HepG2 (cell line): ENCODE measurements around the gene WDR45B. TPM values are rescaled to one million over a fixed set of nuclear protein-coding genes. Genes with fewer than 3 reads are reported as not detected.

ENCODE experiments used
- CBX2 ChIP-seq, 2 experiments: fragments of 200-600 bp in 1 of 2; sonication (generic); formaldehyde crosslinking in 1 of 2; IDR thresholded peaks; 2 replicates each; pipeline versions ENCODE4 v1.7.0 to v1.8.1; 2018 to 2022; ENCODE audit warnings: low read depth in 2 of 2, low read length in 1 of 2, mild to moderate bottlenecking in 1 of 2, missing genetic modification reagents in 1 of 2
- CCDC6 ChIP-seq: sonication (generic); formaldehyde crosslinking; IDR thresholded peaks from 2 replicates; pipeline ENCODE4 v1.8.1; 2022; ENCODE audit warnings: mild to moderate bottlenecking, missing genetic modification reagents, moderate library complexity
- FOXK1 ChIP-seq: sonication (generic); formaldehyde crosslinking; IDR thresholded peaks from 2 replicates; pipeline ENCODE4 v1.4.0; 2020; ENCODE audit warnings: low read depth, missing genetic modification reagents, borderline replicate concordance
- GPBP1L1 ChIP-seq: sonication (generic); formaldehyde crosslinking; IDR thresholded peaks from 2 replicates; pipeline ENCODE4 v1.5.0; 2020; ENCODE audit warnings: mild to moderate bottlenecking, missing genetic modification reagents
- HOXA7 ChIP-seq: sonication (generic); formaldehyde crosslinking; IDR thresholded peaks from 2 replicates; pipeline ENCODE4 v1.8.1; 2022; ENCODE audit warnings: mild to moderate bottlenecking, missing genetic modification reagents, moderate library complexity
- KDM2A ChIP-seq: sonication (generic); formaldehyde crosslinking; IDR thresholded peaks from 2 replicates; pipeline ENCODE4 v1.4.0; 2020; ENCODE audit warnings: low read depth, missing genetic modification reagents, borderline replicate concordance
- KLF13 ChIP-seq: sonication (generic); formaldehyde crosslinking; IDR thresholded peaks from 2 replicates; pipeline ENCODE4 v1.4.0; 2020; ENCODE audit warnings: mild to moderate bottlenecking, missing genetic modification reagents
- MIER3 ChIP-seq: IDR thresholded peaks from 2 replicates; pipeline ENCODE4 v1.6.1; 2016; ENCODE audit warnings: missing compliant biosample characterization, borderline replicate concordance
- MXD4 ChIP-seq: IDR thresholded peaks from 2 replicates; pipeline ENCODE4 v1.6.1; 2016; ENCODE audit warnings: mild to moderate bottlenecking, missing biosample characterization, missing genetic modification reagents
- MZF1 ChIP-seq: sonication (generic); formaldehyde crosslinking; IDR thresholded peaks from 2 replicates; pipeline ENCODE4 v1.8.1; 2023; ENCODE audit warnings: mild to moderate bottlenecking, missing genetic modification reagents, borderline replicate concordance
- PCBP1 ChIP-seq: fragments of 200-400 bp; formaldehyde crosslinking; IDR thresholded peaks from 2 replicates; pipeline ENCODE4 v1.6.1; 2017; ENCODE audit warnings: mild to moderate bottlenecking, low read depth, low read length, borderline replicate concordance
- RFXANK ChIP-seq: IDR thresholded peaks from 2 replicates; pipeline ENCODE4 v1.6.1; 2016
- SATB2 ChIP-seq: sonication (generic); formaldehyde crosslinking; IDR thresholded peaks from 2 replicates; pipeline ENCODE4 v1.5.0; 2020; ENCODE audit warnings: missing genetic modification reagents
- SIN3A ChIP-seq: IDR thresholded peaks from 2 replicates; pipeline ENCODE4 v1.6.1; 2011; ENCODE audit warnings: low read depth, mild to moderate bottlenecking, control low read depth, low read length, borderline replicate concordance
- SPEN ChIP-seq: sonication (generic); formaldehyde crosslinking; IDR thresholded peaks from 2 replicates; pipeline ENCODE4 v1.5.1; 2020; ENCODE audit warnings: low read depth, mild to moderate bottlenecking, missing genetic modification reagents
- TSC22D2 ChIP-seq: sonication (generic); formaldehyde crosslinking; IDR thresholded peaks from 2 replicates; pipeline ENCODE4 v1.5.1; 2020; ENCODE audit warnings: missing genetic modification reagents, mild to moderate bottlenecking, borderline replicate concordance
- ZBTB7B ChIP-seq: sonication (generic); formaldehyde crosslinking; IDR thresholded peaks from 2 replicates; pipeline ENCODE4 v1.4.0; 2020; ENCODE audit warnings: missing genetic modification reagents
- ZNF160 ChIP-seq: sonication (generic); formaldehyde crosslinking; IDR thresholded peaks from 2 replicates; pipeline ENCODE4 v1.8.0; 2022; ENCODE audit warnings: mild to moderate bottlenecking, inconsistent platforms, missing genetic modification reagents
- ZNF292 ChIP-seq: sonication (generic); formaldehyde crosslinking; IDR thresholded peaks from 2 replicates; pipeline ENCODE4 v1.8.1; 2022; ENCODE audit warnings: mild to moderate bottlenecking, low read depth, missing genetic modification reagents, borderline replicate concordance
- ZNF468 ChIP-seq: sonication (generic); formaldehyde crosslinking; IDR thresholded peaks from 2 replicates; pipeline ENCODE4 v1.8.0; 2022; ENCODE audit warnings: mild to moderate bottlenecking, moderate library complexity, missing genetic modification reagents
- ZNF562 ChIP-seq: sonication (generic); formaldehyde crosslinking; IDR thresholded peaks from 2 replicates; pipeline ENCODE4 v1.8.0; 2022; ENCODE audit warnings: missing genetic modification reagents, borderline replicate concordance
- ZNF572 ChIP-seq: sonication (generic); formaldehyde crosslinking; IDR thresholded peaks from 2 replicates; pipeline ENCODE4 v1.5.1; 2020; ENCODE audit warnings: mild to moderate bottlenecking, missing genetic modification reagents
- ZNF883 ChIP-seq: sonication (generic); formaldehyde crosslinking; IDR thresholded peaks from 2 replicates; pipeline ENCODE4 v1.5.1; 2020; ENCODE audit warnings: mild to moderate bottlenecking, missing genetic modification reagents; ENCODE audit errors: not compliant biosample characterization
- polyA plus RNA-seq, 8 experiments: library from polyadenylated mRNA; depleted of rRNA in 3 of 8; stranded (reverse) in 7 of 8; unstranded in 1 of 8; fragments of >200 nt; fragmentation: Illumina TruSeq in 4 of 8; extraction: Trizol in 4 of 8; gene quantifications; 2 replicates each; pipeline versions ENCODE4 v1.2.1 to v1.2.3, GENCODE V29; 2011 to 2016; ENCODE audit warnings: low read depth in 4 of 8, missing spikeins in 1 of 8, mixed read lengths in 1 of 8; ENCODE audit not compliant: insufficient read depth in 1 of 8
- total RNA-seq, 5 experiments: library from RNA; depleted of rRNA; stranded (reverse); fragments of >200 nt; fragmentation: Illumina TruSeq; extraction: Trizol; gene quantifications; 2 replicates each; pipeline ENCODE4 v1.2.3, GENCODE V29; 2016; ENCODE audit warnings: low read depth in 1 of 5
- TF ChIP-seq, protein P1 (sequence below): sonication (generic); formaldehyde crosslinking; IDR thresholded peaks from 2 replicates; pipeline ENCODE4 v1.8.1; 2022; ENCODE audit warnings: mild to moderate bottlenecking, missing genetic modification reagents
- TF ChIP-seq, protein P2 (sequence below): sonication (generic); formaldehyde crosslinking; IDR thresholded peaks from 2 replicates; pipeline ENCODE4 v1.4.0; 2020; ENCODE audit warnings: missing genetic modification reagents, low read depth, mild to moderate bottlenecking, borderline replicate concordance
- TF ChIP-seq, protein P3 (sequence below): sonication (generic); formaldehyde crosslinking; IDR thresholded peaks from 2 replicates; pipeline ENCODE4 v1.4.0; 2020; ENCODE audit warnings: mild to moderate bottlenecking, missing genetic modification reagents

The WDR45B gene
- total and polyA plus RNA-seq, 2 of the 13 experiments (the other 11 are each of a cell fraction or from before 2014, with no cell fraction given), result 86.2 to 155 TPM

DNA sequence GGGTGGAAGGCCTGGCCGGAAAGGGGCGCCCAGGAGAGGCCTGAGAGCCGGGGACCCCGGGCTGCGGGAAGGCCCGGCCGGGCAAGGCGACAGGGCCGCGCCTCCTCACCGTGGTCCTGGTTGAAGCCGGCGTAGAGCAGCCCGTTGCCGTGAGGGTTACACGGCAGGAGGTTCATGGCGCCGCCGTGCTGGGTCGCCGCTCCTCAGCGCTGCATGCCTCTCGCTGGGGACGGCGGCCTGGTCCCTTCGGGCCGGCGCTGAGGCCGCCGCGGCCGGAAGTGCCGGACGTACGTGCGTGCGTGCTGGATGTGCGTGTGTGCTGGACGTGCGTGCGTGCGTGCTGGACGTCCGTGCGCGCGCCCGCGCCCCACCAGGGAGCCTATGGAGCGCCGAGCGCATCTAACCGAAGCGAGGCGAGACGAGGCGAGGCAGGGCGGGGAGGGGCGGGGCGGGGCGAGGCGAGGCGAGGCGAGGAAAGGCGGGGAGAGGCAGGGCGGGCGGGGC is at the start of gene WDR45B (continued):
- TF ChIP-seq CCDC6, result peak; percentile 94
- no peak for TF ChIP-seq HOXA7 (CRISPR knock-in tag)
- no peak for TF ChIP-seq TSC22D2
- no peak for TF ChIP-seq ZNF468 (CRISPR knock-in tag)
- no peak for TF ChIP-seq CBX2 (IDR thresholded peaks at IDR 0.05; ENCODE audit: low read depth, low read length)
- no peak for TF ChIP-seq CBX2 (CRISPR knock-in tag; IDR thresholded peaks at IDR 0.05; ENCODE audit: low read depth)
- TF ChIP-seq ZBTB7B (CRISPR knock-in tag), result peak; percentile 91
- peak; percentile 91 for TF ChIP-seq MXD4 (CRISPR knock-in tag)
- TF ChIP-seq ZNF883 (CRISPR knock-in tag), result peak; percentile 39
- no peak for TF ChIP-seq KLF13
- TF ChIP-seq FOXK1, result peak; percentile 87; the same call in 1 of the 2 replicates
- TF ChIP-seq PCBP1, result no peak; the same call in none of the 2 replicates
- peak; percentile 99 for TF ChIP-seq SPEN (CRISPR knock-in tag)
- TF ChIP-seq, protein P1, sequence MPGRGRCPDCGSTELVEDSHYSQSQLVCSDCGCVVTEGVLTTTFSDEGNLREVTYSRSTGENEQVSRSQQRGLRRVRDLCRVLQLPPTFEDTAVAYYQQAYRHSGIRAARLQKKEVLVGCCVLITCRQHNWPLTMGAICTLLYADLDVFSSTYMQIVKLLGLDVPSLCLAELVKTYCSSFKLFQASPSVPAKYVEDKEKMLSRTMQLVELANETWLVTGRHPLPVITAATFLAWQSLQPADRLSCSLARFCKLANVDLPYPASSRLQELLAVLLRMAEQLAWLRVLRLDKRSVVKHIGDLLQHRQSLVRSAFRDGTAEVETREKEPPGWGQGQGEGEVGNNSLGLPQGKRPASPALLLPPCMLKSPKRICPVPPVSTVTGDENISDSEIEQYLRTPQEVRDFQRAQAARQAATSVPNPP, result no peak
- TF ChIP-seq ZNF292, result no peak
- peak; percentile 85 for TF ChIP-seq KDM2A (CRISPR knock-in tag)
- no peak for TF ChIP-seq ZNF562 (CRISPR knock-in tag)
- peak; percentile 75; the same call in 1 of the 2 replicates for TF ChIP-seq MIER3 (CRISPR knock-in tag)
- TF ChIP-seq ZNF572 (CRISPR knock-in tag), result no peak
- TF ChIP-seq, protein P2, sequence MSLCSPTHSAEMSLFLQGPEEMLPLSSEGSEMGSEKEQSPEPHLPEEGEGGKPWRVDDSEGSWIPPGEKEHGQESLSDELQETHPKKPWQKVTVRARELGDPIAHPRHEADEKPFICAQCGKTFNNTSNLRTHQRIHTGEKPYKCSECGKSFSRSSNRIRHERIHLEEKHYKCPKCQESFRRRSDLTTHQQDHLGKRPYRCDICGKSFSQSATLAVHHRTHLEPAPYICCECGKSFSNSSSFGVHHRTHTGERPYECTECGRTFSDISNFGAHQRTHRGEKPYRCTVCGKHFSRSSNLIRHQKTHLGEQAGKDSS (CRISPR knock-in tag), result peak; percentile 83; the same call in 1 of the 2 replicates
- TF ChIP-seq MZF1 (CRISPR knock-in tag), result no peak
- no peak for TF ChIP-seq SATB2 (CRISPR knock-in tag)
- TF ChIP-seq GPBP1L1, result no peak
- TF ChIP-seq ZNF160 (CRISPR knock-in tag), result peak; percentile 92
- TF ChIP-seq SIN3A, result peak; percentile 90; the same call in 1 of the 2 replicates
- TF ChIP-seq, protein P3, sequence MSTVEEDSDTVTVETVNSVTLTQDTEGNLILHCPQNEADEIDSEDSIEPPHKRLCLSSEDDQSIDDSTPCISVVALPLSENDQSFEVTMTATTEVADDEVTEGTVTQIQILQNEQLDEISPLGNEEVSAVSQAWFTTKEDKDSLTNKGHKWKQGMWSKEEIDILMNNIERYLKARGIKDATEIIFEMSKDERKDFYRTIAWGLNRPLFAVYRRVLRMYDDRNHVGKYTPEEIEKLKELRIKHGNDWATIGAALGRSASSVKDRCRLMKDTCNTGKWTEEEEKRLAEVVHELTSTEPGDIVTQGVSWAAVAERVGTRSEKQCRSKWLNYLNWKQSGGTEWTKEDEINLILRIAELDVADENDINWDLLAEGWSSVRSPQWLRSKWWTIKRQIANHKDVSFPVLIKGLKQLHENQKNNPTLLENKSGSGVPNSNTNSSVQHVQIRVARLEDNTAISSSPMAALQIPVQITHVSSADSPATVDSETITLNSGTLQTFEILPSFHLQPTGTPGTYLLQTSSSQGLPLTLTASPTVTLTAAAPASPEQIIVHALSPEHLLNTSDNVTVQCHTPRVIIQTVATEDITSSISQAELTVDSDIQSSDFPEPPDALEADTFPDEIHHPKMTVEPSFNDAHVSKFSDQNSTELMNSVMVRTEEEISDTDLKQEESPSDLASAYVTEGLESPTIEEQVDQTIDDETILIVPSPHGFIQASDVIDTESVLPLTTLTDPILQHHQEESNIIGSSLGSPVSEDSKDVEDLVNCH (CRISPR knock-in tag), result no peak
- no peak for TF ChIP-seq RFXANK (CRISPR knock-in tag)
